Prostate gland (tissue), 2 donors: ENCODE data around the gene CLRN3.

ENCODE experiments used
- POLR2A ChIP-seq: fragments of 450-650 bp; IDR thresholded peaks from one replicate; pipeline ENCODE4 v1.6.1; 2016; ENCODE audit warnings: antibody characterized with exemption, mild to moderate bottlenecking
- TF ChIP-seq, protein P1 (sequence below), 4 experiments: fragments of 200-600 bp in 2 of 4; fragments of 450-650 bp in 2 of 4; sonication (generic) in 2 of 4; IDR thresholded peaks; 1 replicate in 3 of 4; 2 replicates in 1 of 4; pipeline ENCODE4 v1.5.1; 2016 to 2019; ENCODE audit warnings: antibody characterized with exemption in 4 of 4, mild to moderate bottlenecking in 2 of 4, moderate library complexity in 2 of 4

DNA sequence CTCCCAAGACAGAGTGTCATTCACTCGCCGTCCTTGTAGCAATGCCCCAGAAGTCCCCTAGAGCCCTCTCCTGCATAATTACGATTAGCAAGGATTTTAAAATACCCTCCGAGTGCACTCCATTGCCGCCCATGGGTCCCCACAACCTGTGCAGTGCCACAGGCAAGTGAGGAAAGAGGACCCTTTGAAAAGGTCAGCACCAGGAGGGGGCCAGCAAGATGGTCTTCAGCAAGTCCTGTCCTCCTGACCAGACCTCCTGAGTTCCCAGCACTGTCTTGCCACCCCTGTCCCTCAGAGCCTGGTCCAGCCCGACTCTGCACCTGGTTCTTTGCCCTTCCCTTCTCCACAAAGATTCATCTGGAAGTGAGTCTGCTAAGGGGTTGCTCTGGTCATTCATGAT, 32.1 kb downstream of the CLRN3 start:
- TF ChIP-seq, protein P1, sequence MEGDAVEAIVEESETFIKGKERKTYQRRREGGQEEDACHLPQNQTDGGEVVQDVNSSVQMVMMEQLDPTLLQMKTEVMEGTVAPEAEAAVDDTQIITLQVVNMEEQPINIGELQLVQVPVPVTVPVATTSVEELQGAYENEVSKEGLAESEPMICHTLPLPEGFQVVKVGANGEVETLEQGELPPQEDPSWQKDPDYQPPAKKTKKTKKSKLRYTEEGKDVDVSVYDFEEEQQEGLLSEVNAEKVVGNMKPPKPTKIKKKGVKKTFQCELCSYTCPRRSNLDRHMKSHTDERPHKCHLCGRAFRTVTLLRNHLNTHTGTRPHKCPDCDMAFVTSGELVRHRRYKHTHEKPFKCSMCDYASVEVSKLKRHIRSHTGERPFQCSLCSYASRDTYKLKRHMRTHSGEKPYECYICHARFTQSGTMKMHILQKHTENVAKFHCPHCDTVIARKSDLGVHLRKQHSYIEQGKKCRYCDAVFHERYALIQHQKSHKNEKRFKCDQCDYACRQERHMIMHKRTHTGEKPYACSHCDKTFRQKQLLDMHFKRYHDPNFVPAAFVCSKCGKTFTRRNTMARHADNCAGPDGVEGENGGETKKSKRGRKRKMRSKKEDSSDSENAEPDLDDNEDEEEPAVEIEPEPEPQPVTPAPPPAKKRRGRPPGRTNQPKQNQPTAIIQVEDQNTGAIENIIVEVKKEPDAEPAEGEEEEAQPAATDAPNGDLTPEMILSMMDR (IDR thresholded peaks at IDR 0.05): no peak
- TF ChIP-seq POLR2A: no peak
